ENCODE measurements around the gene KIF23.
"Not testable (repeated sequence)": the region's sequence is repeated elsewhere in the genome, so short reads cannot be mapped to it uniquely, and the experiment has no call there.

Gene KIF23

GRCh38 chr15:69439623-69440022, 25.5 kb downstream of the KIF23 start:
- DNase-seq = no peak

- no peak for DNase-seq
These were observed 29.0 kb downstream of the KIF23 start for GRCh38 chr15:69443032-69443611.

- no peak for DNase-seq
These were observed 30.5 kb downstream of the KIF23 start for GRCh38 chr15:69444686-69445085.

GRCh38 chr15:69446953-69447352, 32.8 kb downstream of the KIF23 start:
- DNase-seq = no peak

GRCh38 chr15:69450221-69450620, 36.1 kb downstream of the KIF23 start:
- DNase-seq = not testable (repeated sequence)

GRCh38 chr15:69450968-69451695, 37.0 kb downstream of the KIF23 start:
- DNase-seq = no peak

GRCh38 chr15:69451951-69452691, 38.0 kb downstream of the KIF23 start:
- no peak for DNase-seq

GRCh38 chr15:69452692-69453521, 38.8 kb downstream of the KIF23 start, which contains the start of gene RPLP1:
Gene RPLP1 (plus strand): TSS chr15:69452818. CDS start chr15:69452949, 131 bp downstream.
- peak; percentile 92 for DNase-seq

GRCh38 chr15:69454953-69455352, 40.8 kb downstream of the KIF23 start:
- no peak for DNase-seq

- DNase-seq = no peak
These were observed 42.3 kb downstream of the KIF23 start for GRCh38 chr15:69456208-69457166.

GRCh38 chr15:69457304-69458280, 43.4 kb downstream of the KIF23 start:
- no peak for DNase-seq

GRCh38 chr15:69459066-69459465, 44.9 kb downstream of the KIF23 start:
- no peak for DNase-seq

GRCh38 chr15:69460481-69460880, 46.3 kb downstream of the KIF23 start:
- no peak for DNase-seq

GRCh38 chr15:69462030-69462492, 47.9 kb downstream of the KIF23 start:
- DNase-seq = no peak

GRCh38 chr15:69462493-69463181, 48.5 kb downstream of the KIF23 start:
- peak; percentile 88 for DNase-seq

GRCh38 chr15:69463182-69463756, 49.1 kb downstream of the KIF23 start:
- no peak for DNase-seq

GRCh38 chr15:69465253-69465652, 51.1 kb downstream of the KIF23 start:
- no peak for DNase-seq

GRCh38 chr15:69466733-69467132, 52.6 kb downstream of the KIF23 start:
- no peak for DNase-seq

GRCh38 chr15:69467636-69468035, 53.5 kb downstream of the KIF23 start:
- no peak for DNase-seq
